HL-60 (cell line): ENCODE measurements around the gene TAPT1.

ENCODE experiments used
- CTCF ChIP-seq: IDR thresholded peaks from one replicate; pipeline ENCODE4 v1.5.1; 2011; ENCODE audit warnings: low read length, control low read depth, inconsistent platforms; ENCODE audit not compliant: insufficient read depth
- POLR2AphosphoS5 ChIP-seq: IDR thresholded peaks from 2 replicates; pipeline ENCODE4 v1.6.1; 2012; ENCODE audit warnings: low read depth

- TF ChIP-seq POLR2AphosphoS5 = no peak
- no peak for TF ChIP-seq CTCF
These were observed 21.8 kb downstream of the TAPT1 start for GRCh38 chr4:16204505-16204904.
